CD4-positive, alpha-beta T cell (primary cell): ENCODE data around the gene WDFY3. TPM values are rescaled to one million over a fixed set of nuclear protein-coding genes. Genes with fewer than 3 reads are reported as not detected.

Source experiments
- ATAC-seq: fragments of 200-7000 bp; cut with Tn5 transposase; one replicate; pipeline ENCODE4 v1.10.0; 2022; ENCODE audit warnings: mild to moderate bottlenecking; ENCODE audit not compliant: poor library complexity
- CTCF ChIA-PET: fragments of 350-600 bp; sonication (Branson Sonifier 250); formaldehyde crosslinking; loops from one replicate; lab custom pipeline; 2021; ENCODE audit warnings: antibody characterized with exemption, inconsistent platforms; lab: Charles Lee
- POLR2A ChIA-PET: fragments of 350-600 bp; sonication (Branson Sonifier 250); formaldehyde crosslinking; loops from one replicate; lab custom pipeline; 2021; ENCODE audit warnings: antibody characterized with exemption, inconsistent platforms; lab: Charles Lee
- DNase-seq, 14 experiments: peaks; one replicate each; pipeline ENCODE4 v3.0.0-alpha.2; 2013 to 2020; ENCODE audit warnings: mixed read lengths in 2 of 14
- H3K27ac ChIP-seq, 2 donors: one replicate each; pipeline versions ENCODE4 v1.5.1 to v1.7.0; 2013; ENCODE audit warnings: low read length in 2 of 2, low read depth in 1 of 2, mild to moderate bottlenecking in 1 of 2
- H3K27me3 ChIP-seq, 2 experiments: 1 replicate in 1 of 2; 2 replicates in 1 of 2; pipeline versions ENCODE4 v1.6.1 to v1.7.0; 2013; ENCODE audit warnings: low read length in 2 of 2, control low read depth in 1 of 2, mild to moderate bottlenecking in 1 of 2, moderate library complexity in 1 of 2; ENCODE audit not compliant: insufficient read depth in 2 of 2, control insufficient read depth in 1 of 2
- H3K36me3 ChIP-seq: one replicate; pipeline ENCODE4 v1.6.1; 2013; ENCODE audit warnings: low read length, control low read depth; ENCODE audit not compliant: insufficient read depth
- H3K4me1 ChIP-seq: one replicate; pipeline ENCODE4 v1.6.1; 2013; ENCODE audit warnings: low read length, control low read depth; ENCODE audit not compliant: insufficient read depth
- H3K4me3 ChIP-seq: one replicate; pipeline ENCODE4 v1.5.1; 2013; ENCODE audit warnings: mild to moderate bottlenecking, low read length, moderate library complexity
- H3K9me3 ChIP-seq, 2 experiments: 1 replicate in 1 of 2; 2 replicates in 1 of 2; pipeline versions ENCODE4 v1.6.1 to v1.7.0; 2013; ENCODE audit warnings: low read length in 2 of 2, mild to moderate bottlenecking in 2 of 2, control low read depth in 1 of 2, moderate library complexity in 1 of 2; ENCODE audit not compliant: control insufficient read depth in 1 of 2, insufficient read depth in 1 of 2
- H3K27ac Mint-ChIP-seq: one replicate; pipeline ENCODE4 v1.8.0; 2020; ENCODE audit warnings: mixed read lengths
- H3K27me3 Mint-ChIP-seq: one replicate; pipeline ENCODE4 v1.8.0; 2021; ENCODE audit warnings: mixed read lengths
- H3K36me3 Mint-ChIP-seq: one replicate; pipeline ENCODE4 v1.8.0; 2021; ENCODE audit warnings: low read depth, mixed read lengths
- H3K4me1 Mint-ChIP-seq: one replicate; pipeline ENCODE4 v1.8.0; 2021; ENCODE audit warnings: low read depth, mixed read lengths
- H3K4me3 Mint-ChIP-seq: one replicate; pipeline ENCODE4 v1.8.0; 2020; ENCODE audit warnings: mild to moderate bottlenecking, mixed read lengths
- H3K9me3 Mint-ChIP-seq: one replicate; pipeline ENCODE4 v1.8.0; 2020; ENCODE audit warnings: mixed read lengths
- intact Hi-C, 2 experiments: fragments of 100-400 bp; cut with DNase I in 1 of 2; cut with micrococcal nuclease in 1 of 2; formaldehyde crosslinking; loops; one replicate each; pipeline versions ENCODE4 v1.15.1 to v1.9.0; 2023 to 2025; cut with DNase I, micrococcal nuclease
- total RNA-seq, 174 experiments: library from RNA in 2 of 174; stranded (reverse) in 2 of 174; gene quantifications; one replicate each; pipeline ENCODE4 v1.2.3 and lab custom pipeline; 2021 to 2026
- TF ChIP-seq, protein P1 (sequence below): fragments of 200-600 bp; IDR thresholded peaks from one replicate; pipeline ENCODE4 v1.8.0; 2022; ENCODE audit warnings: antibody characterized with exemption, mild to moderate bottlenecking

The WDFY3 gene
- total RNA-seq, 2 experiments from 2014 or later = 0.60 to 0.75 TPM

DNA sequence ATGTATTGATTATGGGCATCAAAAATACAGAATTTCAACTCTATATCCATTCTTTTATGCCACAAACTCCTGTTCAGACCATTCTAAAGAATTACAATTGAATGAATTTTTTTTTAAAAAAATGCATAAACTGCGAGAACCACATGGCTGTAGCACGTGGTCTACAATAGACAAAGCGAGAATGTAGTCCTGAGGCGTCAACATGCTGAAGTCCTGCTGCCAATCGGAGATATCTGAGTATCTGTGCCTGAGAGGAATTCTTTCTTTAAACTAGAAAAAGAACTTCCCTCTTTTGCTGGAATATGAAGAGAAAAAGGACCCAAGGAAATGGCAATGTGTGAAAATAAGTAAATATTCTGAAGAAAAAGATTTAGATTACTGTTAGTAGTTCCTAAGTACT is 277.9 kb downstream of the WDFY3 start:
- Mint-ChIP-seq H3K9me3 (no peaks in the 10 kb centered on the region), H3K27me3 (peaks cover under 1% of the 10 kb centered on the region), H3K4me1 (no peaks in the 10 kb centered on the region), H3K27ac (no peak overlapping the region), H3K4me3 (no peak overlapping the region), H3K36me3 (no peaks in the 10 kb centered on the region)
- ChIA-PET CTCF (no interaction called here), POLR2A (no interaction called here)
- DNase-seq = no peak
- no peaks in the 10 kb centered on the region for H3K36me3 ChIP-seq
- intact Hi-C loops = no loop called here
- H3K9me3 ChIP-seq = no peaks in the 10 kb centered on the region
- H3K27me3 ChIP-seq = peaks cover 0 to 3% of the 10 kb centered on the region in 2 experiments
- TF ChIP-seq, protein P1, sequence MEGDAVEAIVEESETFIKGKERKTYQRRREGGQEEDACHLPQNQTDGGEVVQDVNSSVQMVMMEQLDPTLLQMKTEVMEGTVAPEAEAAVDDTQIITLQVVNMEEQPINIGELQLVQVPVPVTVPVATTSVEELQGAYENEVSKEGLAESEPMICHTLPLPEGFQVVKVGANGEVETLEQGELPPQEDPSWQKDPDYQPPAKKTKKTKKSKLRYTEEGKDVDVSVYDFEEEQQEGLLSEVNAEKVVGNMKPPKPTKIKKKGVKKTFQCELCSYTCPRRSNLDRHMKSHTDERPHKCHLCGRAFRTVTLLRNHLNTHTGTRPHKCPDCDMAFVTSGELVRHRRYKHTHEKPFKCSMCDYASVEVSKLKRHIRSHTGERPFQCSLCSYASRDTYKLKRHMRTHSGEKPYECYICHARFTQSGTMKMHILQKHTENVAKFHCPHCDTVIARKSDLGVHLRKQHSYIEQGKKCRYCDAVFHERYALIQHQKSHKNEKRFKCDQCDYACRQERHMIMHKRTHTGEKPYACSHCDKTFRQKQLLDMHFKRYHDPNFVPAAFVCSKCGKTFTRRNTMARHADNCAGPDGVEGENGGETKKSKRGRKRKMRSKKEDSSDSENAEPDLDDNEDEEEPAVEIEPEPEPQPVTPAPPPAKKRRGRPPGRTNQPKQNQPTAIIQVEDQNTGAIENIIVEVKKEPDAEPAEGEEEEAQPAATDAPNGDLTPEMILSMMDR = no peak
- no peak for ATAC-seq
- H3K27ac ChIP-seq = no peak overlapping the region
- H3K4me1 ChIP-seq = no peaks in the 10 kb centered on the region
- no peak overlapping the region for H3K4me3 ChIP-seq

DNA sequence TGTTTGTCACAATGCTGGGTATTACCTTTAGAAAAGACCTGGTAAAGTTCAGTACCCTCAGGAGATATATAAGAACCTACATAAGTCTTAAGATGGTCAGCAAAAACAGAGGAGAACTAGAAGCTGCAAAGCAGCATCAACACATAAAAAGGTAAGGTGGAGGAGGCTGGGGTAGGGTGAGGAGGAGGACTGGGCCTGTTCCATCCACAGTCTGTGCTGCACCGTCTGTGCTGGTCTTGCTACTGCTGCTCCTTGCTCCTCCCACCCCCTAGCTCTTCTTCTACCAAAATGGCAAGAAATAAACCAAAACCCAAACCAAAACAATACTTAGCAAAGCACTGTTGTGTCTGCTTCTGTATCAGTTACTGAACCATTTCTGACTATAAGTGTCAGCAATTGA is 281.4 kb downstream of the WDFY3 start:
- CTCF ChIA-PET = no interaction called here
- intact Hi-C loops = no loop called here
- no peaks in the 10 kb centered on the region for H3K36me3 Mint-ChIP-seq

DNA sequence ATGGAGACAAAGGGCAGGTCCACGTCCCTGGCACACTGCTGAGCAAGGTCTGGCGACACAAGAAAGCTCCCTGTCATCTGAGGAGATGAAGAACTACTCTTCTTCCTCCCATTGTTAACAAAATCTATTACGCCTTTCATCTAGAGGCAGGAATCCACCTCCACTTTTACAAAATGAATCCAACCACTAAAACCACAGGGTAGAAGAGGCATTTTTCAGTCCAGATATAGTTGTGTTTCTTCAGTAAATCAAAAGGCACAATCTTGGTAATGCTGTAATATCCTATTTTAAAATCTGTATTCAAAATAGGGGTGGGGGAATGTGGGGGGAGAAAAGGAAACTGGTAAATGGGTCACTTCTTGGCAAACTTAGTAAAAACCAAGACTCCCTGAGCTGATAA is 282.1 kb downstream of the WDFY3 start:
- Mint-ChIP-seq H3K36me3 (no peaks in the 10 kb centered on the region), H3K4me3 (no peak overlapping the region), H3K4me1 (no peaks in the 10 kb centered on the region), H3K27me3 (peaks cover 5% of the 10 kb centered on the region), H3K9me3 (no peaks in the 10 kb centered on the region), H3K27ac (no peak overlapping the region)
- POLR2A ChIA-PET = no interaction called here
- Histone ChIP-seq H3K4me3 (no peak overlapping the region), H3K27me3 (no peaks in the 10 kb centered on the region), H3K9me3 (no peaks in the 10 kb centered on the region), H3K4me1 (no peaks in the 10 kb centered on the region), H3K27ac (no peak overlapping the region), H3K36me3 (no peaks in the 10 kb centered on the region)
- intact Hi-C loops = no loop called here
- CTCF ChIA-PET = interaction anchor here (0.9 kb wide), 1 partner anchor 17 kb away, joined by 3 read pairs; no protein-coding TSS in a partner anchor
- ATAC-seq (no peak), DNase-seq (no peak)
- TF ChIP-seq, protein P1 = no peak

More for the DNA sequence above, 281.4 kb downstream of the WDFY3 start:
- H3K4me1 ChIP-seq = no peaks in the 10 kb centered on the region
- ATAC-seq (no peak), DNase-seq (no peak)
- no peaks in the 10 kb centered on the region for H3K9me3 ChIP-seq
- POLR2A ChIA-PET = no interaction called here
- H3K27ac Mint-ChIP-seq = no peak overlapping the region
- no peak overlapping the region for H3K4me3 ChIP-seq
- H3K27me3 ChIP-seq = no peaks in the 10 kb centered on the region
- TF ChIP-seq, protein P1 = no peak
- H3K9me3 Mint-ChIP-seq = no peaks in the 10 kb centered on the region
- H3K4me3 Mint-ChIP-seq = no peak overlapping the region
- H3K36me3 ChIP-seq = no peaks in the 10 kb centered on the region
- H3K27me3 Mint-ChIP-seq = peaks cover 5% of the 10 kb centered on the region
- H3K4me1 Mint-ChIP-seq = no peaks in the 10 kb centered on the region
- H3K27ac ChIP-seq = no peak overlapping the region
